Activated naive CD4-positive, alpha-beta T cell treated with anti-CD3 and anti-CD28 coated beads, Interleukin-2, amount 50 U/mL, for 16 hours (primary cell): ENCODE measurements around the gene IRF4.

Experiments used
- DNase-seq: peaks from one replicate; pipeline ENCODE4 v3.0.0-alpha.2; 2020

The IRF4 gene

DNA sequence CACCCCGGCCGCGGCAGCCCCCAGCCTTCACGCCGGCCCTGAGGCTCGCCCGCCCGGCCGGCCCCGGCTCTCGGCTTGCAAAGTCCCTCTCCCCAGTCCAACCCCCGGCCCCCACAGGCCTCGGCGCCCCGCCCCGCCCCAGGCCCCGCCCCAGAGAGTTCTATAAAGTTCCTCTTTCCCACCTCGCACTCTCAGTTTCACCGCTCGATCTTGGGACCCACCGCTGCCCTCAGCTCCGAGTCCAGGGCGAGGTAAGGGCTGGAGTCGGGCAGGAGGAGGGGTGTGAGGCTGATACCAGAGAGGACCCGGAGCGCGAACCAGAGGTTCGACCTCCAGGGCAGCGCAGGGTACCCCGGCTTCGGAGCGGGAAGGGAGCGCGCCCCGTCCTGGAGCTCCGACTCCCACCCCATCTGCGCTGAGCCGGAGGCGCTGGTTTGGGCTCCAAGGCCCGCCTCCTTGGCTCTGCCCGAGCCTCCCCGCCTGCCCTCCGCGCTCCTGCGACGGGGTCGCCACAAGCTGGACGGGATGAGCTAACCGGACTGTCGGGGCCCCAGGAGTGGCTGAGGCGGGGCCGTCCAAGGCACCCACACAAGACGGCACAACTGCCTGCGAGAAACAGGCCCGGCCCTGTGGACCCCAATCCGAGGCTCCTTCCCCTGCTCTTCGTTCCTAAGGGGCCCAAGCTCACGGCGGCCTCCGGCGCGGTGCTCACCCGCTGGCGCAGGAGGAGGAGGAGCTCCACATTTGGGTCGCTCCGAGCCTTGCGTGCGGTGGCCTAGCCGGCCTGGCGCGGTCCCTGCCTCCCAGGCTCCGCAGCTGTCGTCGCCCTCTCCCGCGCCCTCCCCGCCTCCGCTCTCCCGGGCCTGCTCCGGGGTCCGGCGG, at the start of gene IRF4:
Gene IRF4 (plus strand): TSS at position 194 of the 882 bp plus-strand sequence. CDS start 1,401 bp downstream, outside the sequence.
- peak; percentile 78 for DNase-seq

DNA sequence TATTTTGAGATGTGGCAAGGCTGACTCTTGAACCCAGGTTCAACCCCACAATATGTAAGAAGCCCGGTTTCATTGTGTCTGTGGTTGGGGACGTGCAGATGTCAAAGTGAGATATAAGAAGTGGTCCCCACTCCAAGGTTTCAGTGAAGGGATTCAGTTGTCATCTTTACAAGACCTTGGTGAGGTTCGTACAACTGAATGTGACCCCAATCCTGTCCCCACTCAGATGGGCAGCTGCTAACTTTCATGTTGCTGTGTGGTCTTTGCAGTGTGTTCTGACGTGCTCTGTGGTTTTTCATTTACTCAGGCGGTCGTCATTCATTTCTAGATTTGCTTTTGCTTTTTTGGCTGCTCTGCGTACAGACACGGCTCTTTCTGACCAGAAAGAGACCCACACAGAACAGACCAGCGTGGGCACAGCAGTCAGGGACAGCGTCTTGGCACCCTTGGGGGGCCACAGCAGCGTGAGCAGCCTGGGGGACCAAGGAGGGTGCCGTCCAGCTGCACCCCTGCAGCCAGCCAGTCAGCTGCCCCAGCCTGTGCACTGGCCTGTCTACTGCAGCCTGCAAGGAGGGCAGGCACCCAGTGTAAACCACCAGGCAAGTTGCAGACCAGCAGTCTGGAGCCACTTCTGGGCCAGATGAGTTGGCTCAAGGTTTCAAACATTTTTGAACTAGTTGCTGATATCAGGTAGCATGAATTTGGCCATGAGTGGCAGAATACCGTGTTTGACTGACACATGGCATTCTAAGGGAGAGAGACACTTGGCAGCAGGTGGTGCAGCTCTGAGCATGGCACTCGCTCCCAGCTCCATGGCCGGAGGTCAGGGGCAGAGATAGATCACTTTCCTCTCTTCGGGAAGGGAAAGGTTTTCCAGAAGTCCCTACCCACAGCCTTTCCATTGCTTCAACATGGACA, 49.4 kb upstream of the IRF4 start:
- DNase-seq: no peak

DNA sequence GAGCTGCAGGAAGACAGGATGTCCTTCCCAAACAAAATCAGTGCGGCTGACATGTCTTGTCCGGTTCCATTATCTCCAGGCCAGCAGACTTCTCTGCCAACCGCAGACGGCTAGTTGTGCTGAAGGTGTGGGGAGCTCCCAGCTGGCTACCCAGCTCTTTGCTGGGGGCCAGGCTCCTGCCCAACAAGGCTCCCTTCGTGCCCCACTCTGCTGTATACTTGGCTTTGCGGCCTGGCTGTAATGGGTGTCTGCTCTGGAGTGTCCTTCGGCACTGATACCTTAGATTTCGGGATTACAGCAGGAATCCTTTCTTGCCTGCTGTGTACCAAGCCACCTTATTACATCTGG, 48.7 kb upstream of the IRF4 start:
- DNase-seq: no peak

DNA sequence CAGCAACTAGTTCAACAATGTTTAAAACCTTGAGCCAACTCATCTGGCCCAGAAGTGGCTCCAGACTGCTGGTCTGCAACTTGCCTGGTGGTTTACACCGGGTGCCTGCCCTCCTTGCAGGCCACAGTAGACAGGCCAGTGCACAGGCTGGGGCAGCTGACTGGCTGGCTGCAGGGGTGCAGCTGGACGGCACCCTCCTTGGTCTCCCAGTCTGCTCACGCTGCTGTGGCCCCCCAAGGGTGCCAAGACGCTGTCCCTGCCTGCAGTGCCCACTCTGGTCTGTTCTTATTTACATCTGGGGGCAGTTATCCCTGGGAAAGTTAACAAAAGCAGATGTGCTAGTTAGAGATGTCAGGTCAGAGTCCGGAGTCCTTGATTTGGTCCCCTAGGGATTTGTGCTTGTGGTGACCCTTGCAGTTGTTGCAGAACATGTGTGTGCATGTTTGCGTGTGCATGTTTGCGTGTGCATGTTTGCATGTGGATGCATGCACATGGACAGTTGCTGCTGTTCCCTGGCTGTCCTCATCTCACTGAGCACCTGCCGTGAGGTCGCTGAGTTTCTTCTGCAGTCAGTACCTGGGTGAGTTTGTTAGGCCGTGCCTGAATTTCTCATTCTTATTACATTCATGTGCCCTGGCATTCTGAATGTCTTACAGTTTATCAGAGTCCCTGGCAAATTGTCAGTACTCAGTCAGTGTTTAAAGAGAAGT, 48.2 kb upstream of the IRF4 start:
- no peak for DNase-seq

DNA sequence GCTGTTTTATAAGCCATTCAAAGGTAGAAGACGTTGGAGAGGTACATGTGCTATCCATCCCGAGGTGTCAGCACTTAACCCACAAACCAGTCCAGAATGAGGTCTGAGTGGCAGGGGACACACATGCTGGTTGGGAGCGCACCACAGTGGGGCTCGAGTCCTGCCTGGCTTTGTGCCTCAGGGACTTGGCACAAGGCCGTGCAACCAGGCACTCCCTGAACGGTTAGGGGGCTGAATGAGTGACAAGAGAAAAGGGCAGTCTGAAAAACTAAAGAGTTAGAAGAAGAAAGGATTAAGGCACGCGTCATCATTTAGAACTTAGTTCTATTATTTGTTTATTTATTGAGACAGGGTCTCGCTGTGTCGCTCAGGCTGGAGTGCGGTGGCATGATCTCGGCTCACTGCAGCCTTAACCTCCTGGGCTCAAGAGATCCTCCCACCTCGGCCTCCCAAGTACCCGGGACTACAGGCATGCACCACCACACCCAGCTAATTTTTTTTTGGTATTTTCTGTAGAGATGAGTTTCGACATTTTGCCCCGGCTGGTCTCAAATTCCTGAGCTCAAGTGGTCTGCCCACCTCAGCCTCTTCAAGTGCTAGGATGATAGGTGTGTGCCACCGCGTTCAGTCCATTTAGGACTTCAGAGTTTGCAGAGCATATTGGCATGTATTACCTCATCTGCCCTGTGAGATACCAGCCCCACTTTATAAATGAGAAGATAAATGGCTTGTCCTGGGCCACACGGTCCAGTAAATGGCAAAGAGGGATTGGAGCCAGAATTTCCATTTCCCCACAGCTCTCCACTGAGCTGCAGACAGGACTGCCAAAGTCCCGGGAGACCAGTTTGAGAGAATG, 47.4 kb upstream of the IRF4 start:
- DNase-seq: no peak

DNA sequence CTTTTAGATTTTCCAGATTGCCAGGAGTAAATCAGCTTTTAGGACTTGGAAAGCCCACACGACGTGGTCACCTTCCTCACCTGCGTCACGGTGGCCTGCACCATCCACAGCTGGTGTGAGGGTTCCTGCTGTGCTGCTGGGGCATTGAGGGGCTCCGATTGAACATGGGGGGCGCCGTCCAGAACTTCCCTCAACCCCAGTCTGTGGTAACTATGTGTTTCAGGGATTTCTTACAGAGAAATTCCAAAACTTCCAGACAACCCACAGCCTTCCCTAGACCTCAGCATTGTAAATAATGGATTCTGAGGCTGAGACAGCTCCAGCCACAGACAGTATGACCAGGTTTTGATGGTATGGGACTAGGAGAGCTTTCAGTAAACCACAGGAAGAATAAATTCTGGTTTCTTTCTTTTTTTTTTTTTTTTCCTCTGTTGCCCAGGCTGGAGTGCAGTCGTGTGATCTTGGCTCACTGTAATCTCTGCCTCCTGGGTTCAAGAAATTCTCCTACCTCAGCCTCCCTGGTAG, 46.7 kb upstream of the IRF4 start:
- DNase-seq: no peak

DNA sequence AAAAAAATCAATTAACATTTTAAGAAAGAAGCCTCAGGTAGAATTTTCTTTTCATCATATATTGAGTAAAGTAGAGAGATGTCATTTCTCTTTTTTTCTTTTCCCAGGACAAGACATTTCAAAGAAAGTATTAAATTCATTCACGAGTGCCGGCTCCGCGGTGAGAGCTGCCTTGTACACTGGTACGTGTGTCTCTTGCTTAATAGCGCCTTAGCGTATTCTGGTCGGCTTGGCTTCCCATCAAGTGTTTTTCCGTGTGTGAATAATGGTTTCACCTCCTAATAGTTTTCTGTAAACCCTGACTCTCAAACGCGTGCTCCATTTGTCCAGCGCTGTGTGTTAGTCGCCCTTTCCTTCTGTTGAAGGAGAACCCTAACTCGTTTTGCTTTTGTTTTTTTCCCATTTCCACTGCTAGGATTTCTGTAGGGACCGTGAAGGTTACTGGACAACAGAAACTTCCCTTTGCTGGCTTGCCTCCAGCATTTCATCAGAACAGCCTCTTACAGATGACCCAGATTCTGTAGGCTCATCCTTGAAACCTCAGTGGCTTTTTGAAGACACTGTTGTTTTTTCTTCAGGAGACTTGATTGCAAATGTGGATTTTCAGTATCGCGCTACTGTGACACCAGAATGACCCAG, 45.7 kb upstream of the IRF4 start:
- DNase-seq: no peak

DNA sequence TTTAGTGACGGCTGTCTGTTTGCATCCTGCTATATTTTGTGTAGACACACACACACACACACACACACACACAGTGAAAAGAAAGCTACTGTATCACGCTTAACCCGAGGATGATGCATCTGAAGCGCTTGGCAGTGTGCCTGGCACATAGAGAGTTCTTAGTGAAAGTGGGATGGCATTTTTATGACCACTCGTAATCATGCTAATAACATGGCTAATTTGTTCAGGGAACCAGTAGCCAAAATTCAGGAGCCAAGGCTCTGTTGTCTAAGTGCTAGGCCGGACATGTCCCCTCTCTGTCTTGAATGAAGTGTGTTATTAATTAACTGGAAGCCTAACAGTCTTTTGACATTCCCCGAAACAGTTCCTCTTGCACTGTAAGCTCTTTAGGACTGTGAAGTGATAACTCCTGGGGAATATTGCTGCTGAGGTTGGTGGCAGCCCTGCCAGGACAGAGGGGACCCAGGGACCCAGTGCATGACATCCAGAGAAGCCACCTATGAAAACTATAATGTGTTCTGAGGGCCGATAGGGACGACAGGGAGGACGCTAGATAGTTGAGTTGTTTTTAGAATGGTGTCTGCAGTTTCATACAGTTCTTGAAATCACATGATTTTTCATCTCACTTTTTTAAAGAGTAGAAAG, 45.0 kb upstream of the IRF4 start:
- no peak for DNase-seq

DNA sequence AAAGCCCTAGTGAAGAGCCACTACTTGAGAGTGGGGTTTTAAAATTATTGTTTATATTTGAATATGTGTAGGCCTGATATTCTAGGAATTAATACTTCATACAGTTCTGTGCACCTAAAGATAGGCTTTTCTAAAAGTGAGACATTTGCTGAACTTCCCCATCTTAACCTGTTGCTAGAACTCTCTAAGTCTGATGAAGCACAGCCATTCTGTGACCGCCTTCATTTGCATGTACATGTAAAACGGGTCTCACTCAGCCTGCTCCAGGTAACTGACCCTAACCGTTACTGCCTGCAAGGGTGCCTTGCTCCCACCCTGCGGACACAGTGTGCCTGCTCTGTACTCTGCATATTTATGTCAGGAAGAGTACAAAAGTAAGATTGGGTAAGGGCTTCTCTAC, 44.3 kb upstream of the IRF4 start:
- no peak for DNase-seq

DNA sequence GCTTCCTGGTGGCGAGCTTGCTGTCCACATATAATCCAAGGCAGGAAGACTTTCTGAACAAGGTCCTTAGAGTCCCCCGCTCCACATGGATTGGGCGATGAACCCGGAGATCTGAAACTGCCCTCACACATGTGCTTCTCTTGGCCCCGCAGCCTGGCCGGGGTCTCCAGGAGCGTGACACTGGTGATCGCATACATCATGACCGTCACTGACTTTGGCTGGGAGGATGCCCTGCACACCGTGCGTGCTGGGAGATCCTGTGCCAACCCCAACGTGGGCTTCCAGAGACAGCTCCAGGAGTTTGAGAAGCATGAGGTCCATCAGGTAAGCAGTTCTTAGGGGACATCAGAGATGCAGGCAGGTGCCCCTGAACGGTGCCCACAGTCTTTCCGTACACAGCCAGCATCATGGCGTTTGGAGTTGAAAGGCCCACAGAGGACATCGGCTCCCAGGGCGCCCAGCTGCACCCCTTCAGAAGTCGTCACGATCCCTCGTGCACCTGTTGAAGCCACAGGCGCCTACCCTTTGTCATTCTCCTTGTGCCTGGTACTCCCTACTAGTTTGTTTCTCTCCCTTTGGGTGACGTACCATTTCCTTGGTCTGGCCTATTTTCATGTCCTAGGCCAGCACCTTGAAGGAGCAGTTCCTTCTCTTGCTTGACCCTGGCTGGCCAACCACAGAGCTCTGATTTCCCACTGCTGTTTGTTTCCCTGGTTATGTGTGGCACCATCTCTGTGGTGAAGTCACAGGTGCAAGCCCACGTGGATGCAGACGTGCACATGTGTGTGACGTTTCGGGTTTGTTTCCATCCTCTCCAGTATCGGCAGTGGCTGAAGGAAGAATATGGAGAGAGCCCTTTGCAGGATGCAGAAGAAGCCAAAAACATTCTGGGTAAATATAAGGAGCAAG, 43.3 kb upstream of the IRF4 start:
- DNase-seq: no peak

DNA sequence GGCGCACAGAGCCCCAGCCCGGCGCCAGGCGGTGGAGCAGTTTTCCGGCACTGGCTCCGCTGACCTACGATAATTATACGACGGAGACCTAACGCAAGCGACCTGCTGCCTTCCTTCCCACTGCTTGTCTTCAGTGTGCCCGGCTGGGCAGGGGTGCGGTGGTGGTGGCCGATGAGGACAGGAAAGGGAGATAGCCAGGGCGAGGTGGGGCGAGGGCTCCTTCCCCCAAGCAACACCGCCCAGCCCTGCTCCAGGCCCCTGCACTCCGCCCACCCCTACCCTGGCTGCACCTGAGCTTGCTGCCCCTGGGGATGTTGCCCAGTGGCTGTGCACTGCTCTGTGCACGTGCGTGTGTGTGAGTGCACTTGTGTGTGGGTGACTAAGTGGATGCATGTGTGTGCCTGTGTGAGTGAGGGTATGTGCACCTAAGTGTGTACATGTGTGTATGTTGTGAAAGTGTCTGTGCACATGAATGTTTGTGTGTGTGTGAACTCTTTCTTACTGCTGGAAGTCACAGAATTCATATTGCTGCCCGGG, 42.6 kb upstream of the IRF4 start:
- DNase-seq: no peak

DNA sequence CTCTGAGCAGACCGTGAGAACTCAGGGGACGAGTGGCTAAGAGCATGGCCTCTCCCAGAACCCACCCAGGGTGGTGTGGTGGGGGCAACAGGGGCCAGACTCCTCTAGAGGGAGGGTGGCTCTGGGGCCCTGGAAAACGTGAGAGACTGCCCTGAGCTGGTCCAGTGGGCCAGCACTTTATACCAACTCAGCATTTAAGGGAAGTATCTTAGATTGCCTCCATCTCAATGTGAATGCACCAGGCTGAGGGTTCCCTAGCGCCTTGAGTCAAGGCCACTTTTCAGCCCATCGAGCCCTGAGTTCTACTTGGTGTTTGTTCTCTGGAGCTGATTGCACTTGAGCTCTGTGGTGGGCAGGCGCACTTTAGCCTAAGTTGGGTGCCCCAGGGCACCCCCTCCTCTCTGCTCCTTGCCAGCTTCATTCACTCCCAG, 42.0 kb upstream of the IRF4 start:
- no peak for DNase-seq

DNA sequence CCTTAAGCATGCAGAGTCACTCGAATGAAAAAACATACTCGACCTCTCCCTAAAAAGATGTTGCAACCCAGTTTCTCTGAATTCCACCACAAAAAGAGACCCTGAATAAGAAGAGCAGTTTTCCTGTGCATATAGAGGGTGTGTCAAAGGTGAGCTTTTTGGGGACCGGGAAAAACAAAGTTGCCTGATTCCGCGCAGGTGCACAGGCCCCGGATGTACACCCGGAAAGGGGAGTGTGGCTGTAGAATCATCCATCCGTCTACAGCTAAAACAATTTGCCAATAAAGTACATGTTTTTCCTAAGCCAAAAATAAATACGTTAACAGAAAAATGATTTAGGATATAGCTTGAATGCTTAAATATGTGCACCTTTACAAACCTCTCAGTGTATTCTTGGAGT, 41.2 kb upstream of the IRF4 start:
- no peak for DNase-seq

DNA sequence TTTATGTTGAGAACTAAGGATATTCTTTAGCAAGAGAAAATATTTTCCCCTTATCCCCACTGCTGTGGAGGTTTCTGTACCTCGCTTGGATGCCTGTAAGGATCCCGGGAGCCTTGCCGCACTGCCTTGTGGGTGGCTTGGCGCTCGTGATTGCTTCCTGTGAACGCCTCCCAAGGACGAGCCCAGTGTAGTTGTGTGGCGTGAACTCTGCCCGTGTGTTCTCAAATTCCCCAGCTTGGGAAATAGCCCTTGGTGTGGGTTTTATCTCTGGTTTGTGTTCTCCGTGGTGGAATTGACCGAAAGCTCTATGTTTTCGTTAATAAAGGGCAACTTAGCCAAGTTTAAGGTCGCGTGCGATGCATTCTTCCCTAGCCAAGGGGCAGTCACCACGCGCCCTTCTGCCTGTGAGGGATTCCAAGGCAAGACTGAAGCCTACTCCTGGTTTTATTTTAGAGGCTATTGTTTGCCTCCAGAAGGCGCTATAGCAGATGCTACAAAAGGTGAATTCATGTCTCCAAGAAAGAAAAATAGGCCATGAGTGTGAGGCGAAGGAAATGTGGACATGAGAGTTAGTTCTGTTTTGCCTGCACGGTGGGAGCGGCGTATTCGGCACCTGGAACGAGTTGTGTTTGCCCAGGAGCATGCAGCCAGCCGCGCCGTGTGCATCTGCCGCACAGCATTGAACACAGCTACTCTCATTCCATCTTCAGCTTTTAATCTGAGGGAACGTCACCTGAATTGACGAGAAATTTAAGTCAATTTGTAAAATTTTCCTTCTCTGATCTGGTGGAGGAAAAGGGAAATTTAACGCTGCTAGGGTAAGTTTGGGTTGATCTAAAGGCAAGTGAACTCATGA, 40.3 kb upstream of the IRF4 start:
- no peak for DNase-seq

DNA sequence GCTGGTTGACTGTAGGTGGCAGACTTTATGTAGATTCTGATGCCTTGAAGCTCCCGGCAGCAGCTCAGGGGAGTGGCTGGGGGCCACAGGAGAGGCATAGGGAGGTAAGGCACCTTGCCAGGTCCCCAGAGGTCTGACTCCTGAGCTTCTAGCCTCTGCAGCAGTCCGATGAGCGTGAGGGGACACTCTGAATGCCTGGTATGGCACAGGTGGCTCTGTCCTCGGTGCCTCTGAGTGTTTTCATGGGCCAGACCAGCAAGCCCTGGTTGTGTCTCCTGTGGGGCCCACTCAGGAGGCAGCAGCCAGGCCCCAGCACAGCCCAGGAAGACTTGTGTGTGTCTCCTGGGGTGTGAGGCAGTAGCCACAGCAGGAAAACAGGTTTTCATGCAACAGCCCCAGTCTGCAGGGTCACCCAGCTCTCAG, 39.7 kb upstream of the IRF4 start:
- no peak for DNase-seq

DNA sequence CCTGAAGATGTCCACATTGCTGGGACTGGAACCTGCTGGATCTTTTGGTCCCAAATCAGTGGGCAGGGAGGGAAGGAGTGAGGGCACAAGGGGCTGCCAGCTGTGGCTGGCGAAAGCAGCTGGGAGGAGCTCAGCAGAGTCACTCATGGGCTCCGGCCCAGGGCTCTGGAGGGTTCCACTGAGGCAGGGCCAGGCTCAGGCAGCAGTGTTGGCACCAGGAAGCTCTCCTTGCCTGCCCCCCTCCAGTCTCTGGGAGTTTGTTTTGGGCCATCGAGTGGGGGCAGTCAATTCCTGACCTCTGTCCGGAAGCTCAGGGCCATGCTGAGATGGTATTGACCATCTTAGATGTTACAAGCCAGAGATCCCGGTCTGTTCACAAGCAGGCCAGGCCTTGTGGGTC, 39.1 kb upstream of the IRF4 start:
- no peak for DNase-seq

DNA sequence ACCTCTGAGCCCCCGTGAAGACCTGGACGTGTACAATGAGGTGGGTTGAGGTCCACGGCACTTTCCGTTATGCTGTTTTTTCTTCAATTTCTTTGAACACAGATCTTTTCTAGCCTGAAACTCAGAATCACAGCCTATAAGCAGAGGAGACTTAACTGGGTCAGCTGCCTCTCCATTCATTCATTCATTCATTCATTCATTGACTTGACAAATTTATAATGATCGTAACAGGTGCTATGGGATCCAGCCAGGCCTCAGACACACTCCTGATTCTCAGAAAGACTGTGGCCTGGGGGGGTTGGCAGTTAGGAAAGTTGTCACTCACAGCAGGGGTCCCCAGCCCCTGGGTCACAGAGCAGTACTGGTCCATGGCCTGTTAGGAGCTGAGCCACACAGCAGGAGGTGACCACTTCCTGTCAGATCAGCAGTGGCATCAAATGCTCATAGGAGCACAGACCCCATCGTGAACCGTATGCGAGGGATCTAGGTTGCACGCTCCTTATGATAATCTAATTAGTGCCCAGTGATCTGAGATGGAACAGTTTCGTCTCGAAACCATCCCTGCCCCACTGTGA, 38.6 kb upstream of the IRF4 start:
- DNase-seq: no peak
